Measurements from ENCODE around the gene CFAP57.

The CFAP57 gene

GRCh38 chr1:43298055-43298454 is 125.9 kb downstream of the CFAP57 start:
- DNase-seq (ENCODE audit: low read depth in 3 of 3), result no peak

- no peak for DNase-seq (ENCODE audit: low read depth in 3 of 3)
These were observed 127.0 kb downstream of the CFAP57 start for GRCh38 chr1:43299101-43299500.

GRCh38 chr1:43300378-43301094 is 128.4 kb downstream of the CFAP57 start, which contains the start of gene TIE1:
Gene TIE1 (plus strand): TSS chr1:43300982. CDS start chr1:43301072, 90 bp downstream.
- DNase-seq (ENCODE audit: low read depth in 3 of 3), result no peak

- DNase-seq (ENCODE audit: low read depth in 3 of 3), result no peak
These were observed 130.1 kb downstream of the CFAP57 start for GRCh38 chr1:43302201-43302600.

GRCh38 chr1:43302721-43303470 is 130.8 kb downstream of the CFAP57 start:
- DNase-seq (ENCODE audit: low read depth in 3 of 3), result no peak

- DNase-seq (ENCODE audit: low read depth in 3 of 3), result no peak
These were observed 131.6 kb downstream of the CFAP57 start for GRCh38 chr1:43303471-43304313.
